ENCODE results near the gene AKR1C8.

The AKR1C8 gene

GRCh38 chr10:5168897-5169420 lies 16.0 kb downstream of the AKR1C8 start:
- no peak overlapping the region for H3K27ac ChIP-seq
- TF ChIP-seq CTCF (conservative IDR thresholded peaks at IDR 0.05; ENCODE audit: low read depth): no peak
- DNase-seq (ENCODE audit: low spot score): no peak
- ChIA-PET CTCF (no interaction called here), POLR2A (ENCODE audit: low non-redundant PET) (no interaction called here)

GRCh38 chr10:5165738-5166137 lies 19.2 kb downstream of the AKR1C8 start:
- ChIA-PET POLR2A (ENCODE audit: low non-redundant PET) (no interaction called here), CTCF (no interaction called here)
- no peak overlapping the region for H3K27ac ChIP-seq
- no peak for DNase-seq (ENCODE audit: low spot score)
- no peak for TF ChIP-seq CTCF (conservative IDR thresholded peaks at IDR 0.05; ENCODE audit: low read depth)

GRCh38 chr10:5163487-5163886 lies 21.5 kb downstream of the AKR1C8 start:
- POLR2A ChIA-PET (ENCODE audit: low non-redundant PET): no interaction called here
- H3K27ac ChIP-seq: no peak overlapping the region
- DNase-seq (ENCODE audit: low spot score): no peak
- CTCF ChIA-PET: interaction anchor here (0.7 kb wide), 1 partner anchor 123 kb away, joined by 3 read pairs; no protein-coding TSS in a partner anchor
- no peak for TF ChIP-seq CTCF (conservative IDR thresholded peaks at IDR 0.05; ENCODE audit: low read depth)

- ChIA-PET CTCF (no interaction called here), POLR2A (ENCODE audit: low non-redundant PET) (no interaction called here)
- no peak for TF ChIP-seq CTCF (conservative IDR thresholded peaks at IDR 0.05; ENCODE audit: low read depth)
- DNase-seq (ENCODE audit: low spot score): peak; percentile 26
- H3K27ac ChIP-seq: no peak overlapping the region
Observed at GRCh38 chr10:5159126-5159525, 25.8 kb downstream of the AKR1C8 start.

- no peak for DNase-seq (ENCODE audit: low spot score)
- TF ChIP-seq CTCF (conservative IDR thresholded peaks at IDR 0.05; ENCODE audit: low read depth): no peak
- CTCF ChIA-PET: no interaction called here
- H3K27ac ChIP-seq: no peak overlapping the region
- POLR2A ChIA-PET (ENCODE audit: low non-redundant PET): no interaction called here
Observed at GRCh38 chr10:5157501-5157900, 27.4 kb downstream of the AKR1C8 start.

GRCh38 chr10:5155951-5156350 lies 29.0 kb downstream of the AKR1C8 start:
- ChIA-PET POLR2A (ENCODE audit: low non-redundant PET) (no interaction called here), CTCF (interaction anchor here (0.6 to 1.0 kb wide), 3 partner anchors 14 to 211 kb away, joined by 3 read pairs; no protein-coding TSS in a partner anchor)
- TF ChIP-seq CTCF (conservative IDR thresholded peaks at IDR 0.05; ENCODE audit: low read depth): no peak
- no peak for DNase-seq (ENCODE audit: low spot score)
- H3K27ac ChIP-seq: no peak overlapping the region
